Measurements from ENCODE around the gene GTF2F2.

Gene GTF2F2

DNA sequence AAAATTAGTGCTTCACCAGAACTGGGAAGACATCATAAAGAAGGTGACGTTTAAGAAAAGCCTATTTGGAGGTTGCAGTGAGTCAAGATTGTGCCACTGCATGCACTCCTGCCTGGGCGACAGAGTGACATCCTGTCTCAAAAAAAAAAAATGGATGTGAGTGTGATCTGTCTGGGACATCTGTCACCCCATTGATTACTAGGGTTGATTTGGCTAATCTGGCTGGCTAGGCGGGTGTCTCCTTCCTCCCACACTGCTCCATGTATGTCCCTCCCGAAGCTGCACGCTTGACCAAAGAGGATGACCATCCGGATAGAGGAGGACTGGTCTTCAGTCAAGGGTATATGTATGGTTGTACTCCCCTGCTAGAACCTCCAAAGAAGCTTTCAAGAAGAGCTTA is 2.6 kb downstream of the GTF2F2 start:
- no peak for DNase-seq

- DNase-seq, result no peak
Observed at GRCh38 chr13:45132369-45133064, 12.2 kb downstream of the GTF2F2 start.

DNA sequence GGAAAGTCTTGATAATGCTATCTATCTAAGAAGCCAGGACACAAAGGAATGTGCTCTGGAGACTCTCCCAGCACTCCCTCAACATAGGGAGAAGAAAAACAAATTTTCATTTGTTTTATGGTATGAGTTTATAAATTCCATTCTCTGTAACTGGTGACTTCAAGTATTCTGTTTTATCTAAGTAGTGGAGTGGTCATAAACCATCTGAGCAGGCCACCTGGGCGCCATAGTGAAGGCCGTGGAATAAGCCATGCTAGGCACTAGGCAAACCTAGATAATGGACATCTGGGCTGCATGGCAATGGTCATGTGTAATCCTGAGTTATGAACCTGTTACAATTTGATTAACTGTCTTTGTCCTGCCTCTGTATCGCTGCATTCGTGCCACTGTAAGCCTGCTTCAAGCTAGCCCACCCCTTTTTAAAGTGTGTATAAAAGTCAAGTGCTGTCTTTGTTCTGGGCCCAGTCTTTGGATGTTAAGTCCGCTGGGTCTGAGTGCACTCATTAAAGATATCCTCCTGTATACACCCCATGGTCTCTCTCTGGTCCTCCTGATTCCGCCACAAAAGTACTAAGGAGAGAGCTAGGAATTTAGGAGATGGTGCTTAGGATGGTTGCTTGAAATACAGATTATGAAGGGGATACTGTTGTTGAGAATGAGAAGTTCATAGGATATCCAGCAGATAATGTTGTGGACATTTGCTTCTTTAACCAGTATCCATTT is 13.2 kb downstream of the GTF2F2 start:
- DNase-seq, result no peak

GRCh38 chr13:45136741-45137504 is 16.6 kb downstream of the GTF2F2 start:
- no peak for DNase-seq

DNA sequence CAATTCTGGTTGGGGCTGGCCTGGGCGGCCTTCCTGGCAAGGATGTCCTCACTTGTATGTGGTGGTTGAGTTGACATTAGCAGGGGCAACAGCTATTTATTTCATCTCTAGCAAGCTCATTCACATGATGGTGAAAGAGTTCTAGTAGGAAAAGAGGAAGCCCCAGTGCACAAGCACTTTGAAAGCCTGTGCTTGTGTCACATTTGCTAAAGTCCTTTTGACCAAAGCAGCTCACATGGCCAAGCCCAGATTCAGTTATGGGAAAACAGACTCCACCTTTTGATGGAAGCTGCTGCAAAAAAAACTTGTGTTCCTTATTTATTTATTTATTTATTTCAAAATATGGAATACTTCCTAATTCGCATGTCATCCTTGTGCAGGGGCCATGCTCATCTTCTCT is 17.2 kb downstream of the GTF2F2 start:
- DNase-seq, result no peak

DNA sequence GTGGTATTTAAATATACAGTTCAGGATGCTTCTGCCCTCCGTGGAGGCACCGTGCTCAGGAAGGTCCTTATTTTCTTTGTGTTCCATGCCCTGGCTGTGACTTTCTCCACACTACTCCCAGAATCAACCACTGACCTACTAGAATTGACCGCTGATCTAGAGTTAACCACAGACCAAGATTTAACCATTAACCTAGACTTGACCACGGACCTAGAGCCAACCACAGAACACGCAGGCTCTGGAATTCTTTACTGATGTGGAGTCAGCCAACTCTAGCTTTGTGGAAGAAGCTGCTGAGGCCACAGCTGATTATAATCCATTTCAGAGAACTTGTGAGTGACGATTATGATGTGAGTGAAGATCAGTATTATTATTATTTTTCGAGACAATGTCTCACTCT is 18.0 kb downstream of the GTF2F2 start:
- no peak for DNase-seq

- DNase-seq, result no peak
Observed at GRCh38 chr13:45141369-45141768, 21.1 kb downstream of the GTF2F2 start.

- DNase-seq, result no peak
Observed at GRCh38 chr13:45142440-45143345, 22.4 kb downstream of the GTF2F2 start.

DNA sequence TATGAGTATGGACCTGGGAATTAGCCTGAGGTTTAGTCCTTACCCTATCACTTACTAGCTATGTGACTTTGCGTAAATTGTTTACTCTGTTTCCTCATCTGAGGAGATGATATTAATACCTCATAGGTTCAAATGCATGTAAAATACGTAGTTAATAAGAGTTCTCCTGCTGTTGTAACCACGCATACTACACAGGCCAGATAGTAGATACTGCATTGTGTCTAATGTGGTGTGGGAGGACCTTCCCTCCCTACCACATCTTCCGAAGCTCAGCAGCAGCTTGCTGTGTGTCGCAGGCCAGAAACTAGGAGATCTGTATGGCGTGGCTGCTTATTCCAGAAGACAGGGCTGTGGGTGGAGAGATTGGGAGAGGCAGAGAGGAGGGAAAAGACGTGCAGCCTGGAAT is 23.0 kb downstream of the GTF2F2 start:
- no peak for DNase-seq

DNA sequence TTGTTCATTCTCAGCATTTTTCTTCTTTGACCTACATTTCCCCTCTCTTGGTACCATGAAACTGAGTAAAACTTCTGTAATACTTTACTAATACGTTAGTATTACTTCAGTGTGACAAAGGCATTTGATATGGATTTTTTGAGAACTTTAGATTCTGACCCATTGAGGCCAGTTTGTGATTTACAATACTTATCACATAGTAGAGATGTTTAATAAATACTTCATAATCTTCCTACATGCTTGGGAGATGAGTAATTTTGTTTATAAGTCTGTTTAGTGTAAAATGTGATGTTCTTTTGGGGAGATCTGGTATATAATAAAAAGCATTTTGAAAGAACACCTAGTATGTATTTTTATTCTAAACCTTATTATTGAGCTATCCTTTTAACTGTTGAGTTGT is 29.7 kb downstream of the GTF2F2 start:
- no peak for DNase-seq

DNA sequence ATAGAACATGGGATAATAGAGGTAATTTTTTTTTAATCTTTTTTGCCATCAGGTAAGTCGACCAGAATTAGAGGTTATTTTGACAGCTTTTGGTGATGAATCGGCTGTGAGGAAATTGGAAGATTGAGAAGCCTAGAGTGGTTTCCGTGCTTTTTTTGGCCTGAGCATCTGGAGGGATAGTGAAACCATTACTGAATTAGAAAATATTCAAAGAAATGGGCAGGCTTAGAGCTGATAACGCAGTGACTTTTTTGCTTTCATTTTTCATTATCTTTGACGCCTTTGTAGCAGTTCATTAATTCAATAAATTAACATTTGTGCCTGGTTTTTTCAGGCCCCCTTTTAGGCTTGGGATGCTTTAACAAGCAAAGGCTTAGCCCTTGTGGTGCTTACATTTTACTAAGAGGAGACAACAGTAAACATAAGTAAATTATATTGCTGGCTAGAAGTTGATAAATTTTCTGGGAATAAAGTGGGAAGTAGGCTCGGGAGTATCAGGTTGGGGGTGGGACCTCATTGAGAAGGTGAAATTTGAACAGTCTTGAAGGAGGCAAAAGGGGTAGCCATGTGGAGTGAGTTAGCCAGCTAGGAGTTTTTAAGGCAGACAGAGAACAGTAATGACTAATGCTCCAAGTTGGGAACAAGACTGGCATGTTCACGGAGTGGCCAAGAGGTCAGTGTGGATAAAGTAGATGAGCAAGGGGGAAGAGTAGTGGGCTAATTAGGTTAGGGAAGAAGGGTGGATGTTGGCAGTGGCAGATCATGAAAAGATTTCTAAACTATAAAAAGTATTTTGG is 36.5 kb downstream of the GTF2F2 start:
- no peak for DNase-seq

DNA sequence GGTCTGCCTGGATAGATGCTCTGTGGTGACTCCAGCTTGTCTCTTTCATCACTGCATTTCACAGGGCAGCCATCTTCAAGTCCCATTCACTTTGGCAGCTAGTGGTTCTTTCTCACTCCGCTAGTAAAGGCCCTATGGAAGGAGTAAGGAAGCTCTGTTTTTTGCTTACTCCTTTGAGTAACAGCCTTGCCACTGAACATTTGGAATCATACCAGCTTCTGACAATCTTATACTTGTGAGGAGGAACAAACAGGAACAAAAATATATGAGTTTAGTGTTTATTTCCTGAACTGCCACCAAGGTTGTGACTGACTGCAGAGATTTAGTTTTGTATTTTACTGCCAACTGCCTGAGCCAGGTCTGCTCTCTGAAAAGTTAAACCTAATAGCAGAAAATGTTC is 41.9 kb downstream of the GTF2F2 start:
- no peak for DNase-seq

GRCh38 chr13:45162821-45163220 is 42.5 kb downstream of the GTF2F2 start:
- DNase-seq, result no peak

DNA sequence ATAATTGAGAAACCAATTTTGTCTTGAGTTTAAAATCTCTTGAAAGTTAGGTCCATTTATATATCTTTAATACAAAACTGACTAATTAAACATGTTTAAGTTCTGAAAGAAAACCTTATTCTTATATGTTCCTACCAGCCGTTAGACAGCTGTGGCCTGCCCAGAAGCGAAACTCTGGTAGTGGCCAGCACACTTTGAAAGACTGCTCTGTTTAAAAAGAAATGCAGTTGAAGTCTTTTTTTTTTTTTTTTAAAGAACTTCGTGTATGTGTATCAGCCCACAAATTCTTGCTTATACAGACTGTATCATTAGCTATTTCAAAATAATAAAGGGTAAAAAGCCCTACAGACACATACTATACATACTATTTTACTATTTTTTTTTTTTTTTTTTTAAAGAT is 46.5 kb downstream of the GTF2F2 start:
- no peak for DNase-seq

DNA sequence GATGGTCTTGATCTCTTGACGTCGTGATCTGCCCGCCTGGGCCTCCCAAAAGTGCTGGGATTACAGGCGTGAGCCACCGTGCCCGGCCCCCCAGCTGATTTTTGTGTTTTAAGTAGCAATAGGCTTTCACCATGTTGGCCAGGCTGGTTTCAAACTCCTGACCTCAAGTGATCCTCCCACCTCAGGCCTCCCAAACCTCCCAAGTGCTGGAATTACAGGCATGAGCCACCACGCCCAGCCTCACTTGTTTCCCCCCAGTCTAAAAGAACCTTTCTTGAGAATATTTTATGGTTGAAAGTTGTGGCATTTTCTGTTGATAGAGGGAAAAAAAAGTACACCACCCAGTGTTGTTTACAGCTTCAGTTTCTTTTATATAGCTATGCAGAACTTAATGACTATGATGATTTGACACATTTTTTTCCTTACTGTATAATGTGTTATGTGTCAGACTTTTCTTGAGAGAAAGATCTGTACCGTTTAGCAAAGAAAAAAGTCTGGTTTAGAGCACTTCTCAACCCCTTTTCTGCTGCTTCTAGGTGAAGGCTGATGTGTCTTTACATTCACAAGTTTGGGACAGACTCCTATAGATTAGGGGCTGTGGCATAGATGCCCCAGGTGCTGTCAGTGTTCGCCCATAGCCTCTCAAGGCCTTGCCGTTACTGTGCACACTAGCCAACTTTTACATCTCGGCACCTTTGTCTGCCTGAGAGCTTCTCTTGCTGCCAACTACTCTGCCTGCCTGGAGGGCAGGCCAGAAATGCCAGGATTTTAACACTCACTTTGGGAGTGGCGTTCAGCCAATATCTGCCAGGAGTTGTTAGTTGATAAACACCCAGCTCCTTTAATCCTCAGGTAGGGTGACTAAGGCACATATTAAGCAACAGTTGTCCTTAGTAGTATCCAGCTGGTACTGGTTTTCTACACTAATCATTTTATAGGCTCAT is 47.6 kb downstream of the GTF2F2 start:
- no peak for DNase-seq

DNA sequence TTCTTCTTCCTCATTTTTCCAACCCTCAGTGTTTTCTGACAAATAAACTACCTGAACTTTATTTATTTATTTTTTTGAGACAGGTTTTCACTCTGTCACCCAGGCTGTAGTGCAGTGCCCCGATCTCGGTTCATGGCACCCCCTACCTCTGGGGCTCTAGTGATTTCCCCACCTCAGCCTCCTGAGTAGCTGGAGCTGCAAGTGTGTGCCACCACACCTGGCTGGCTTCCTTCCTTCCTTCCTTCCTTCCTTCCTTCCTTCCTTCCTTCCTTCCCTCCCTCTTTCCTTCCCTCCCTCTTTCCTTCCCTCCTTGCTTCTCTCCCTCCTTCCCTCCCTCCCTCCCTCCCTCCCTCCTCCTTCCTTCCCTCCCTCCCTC is 48.2 kb downstream of the GTF2F2 start:
- DNase-seq, result no peak

- DNase-seq, result no peak
Observed at GRCh38 chr13:45174478-45174877, 54.2 kb downstream of the GTF2F2 start.

GRCh38 chr13:45178349-45179162 is 58.2 kb downstream of the GTF2F2 start:
- no peak for DNase-seq

GRCh38 chr13:45179428-45179827 is 59.1 kb downstream of the GTF2F2 start:
- DNase-seq, result no peak

DNA sequence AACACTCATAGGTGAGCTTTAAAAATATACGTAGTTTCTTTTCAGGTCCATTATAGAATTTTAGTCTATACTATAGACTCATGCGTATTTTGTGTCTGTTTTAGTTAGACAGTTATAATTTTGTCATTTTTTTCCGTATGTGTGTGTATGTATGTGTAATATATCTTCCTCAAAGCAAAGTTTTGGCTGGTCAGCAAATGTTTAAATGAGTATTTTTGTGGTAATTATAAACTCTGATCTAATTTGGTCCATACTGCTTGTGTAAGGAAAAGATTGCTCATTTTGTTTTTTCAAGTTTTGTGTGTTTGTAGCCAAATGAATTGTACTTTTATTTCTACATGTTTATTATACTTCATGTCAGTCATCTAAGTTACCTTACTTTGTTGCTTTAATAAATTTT is 60.0 kb downstream of the GTF2F2 start:
- DNase-seq, result no peak

All from activated CD4-positive, CD25-positive, alpha-beta regulatory T cell treated with anti-CD3 and anti-CD28 coated beads, Interleukin-2, amount 50 U/mL, for 72 hours (primary cell).